ENCODE data around the gene STAC2.

The STAC2 gene

DNA sequence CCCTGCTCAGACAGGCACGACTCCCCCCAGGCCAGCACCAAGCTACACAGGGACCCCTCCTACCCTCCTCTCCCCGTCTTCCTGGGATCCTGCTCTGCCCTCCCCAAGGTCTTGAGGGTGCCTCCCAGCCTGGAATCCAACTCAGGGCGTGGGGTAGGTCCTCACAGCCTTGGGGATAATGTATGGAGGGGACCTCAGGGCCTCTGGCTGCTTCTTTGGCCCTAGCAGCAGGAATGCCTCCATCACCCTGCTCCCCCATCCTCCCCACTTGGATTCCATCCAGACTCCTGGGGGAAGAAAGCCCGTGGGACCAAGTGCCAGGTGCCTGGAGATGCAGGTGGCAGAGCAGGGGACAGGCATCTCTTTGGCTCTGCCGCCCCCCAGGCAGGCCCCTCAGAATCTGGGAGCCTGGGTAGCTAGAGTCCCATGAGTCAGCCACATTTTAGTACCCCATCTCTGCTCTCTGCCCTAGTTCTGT lies 10.7 kb upstream of the STAC2 start:
- H3K4me3 ChIP-seq (ENCODE audit: low read depth, low read length), result no peak overlapping the region
- TF ChIP-seq, protein P1, sequence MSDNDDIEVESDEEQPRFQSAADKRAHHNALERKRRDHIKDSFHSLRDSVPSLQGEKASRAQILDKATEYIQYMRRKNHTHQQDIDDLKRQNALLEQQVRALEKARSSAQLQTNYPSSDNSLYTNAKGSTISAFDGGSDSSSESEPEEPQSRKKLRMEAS (IDR thresholded peaks at IDR 0.05; ENCODE audit: low read depth, low read length), result no peak
- TF ChIP-seq CTCF (IDR thresholded peaks at IDR 0.05; ENCODE audit: low read depth, low read length) (no peak), POLR2A (IDR thresholded peaks at IDR 0.05; ENCODE audit: extremely low read depth, insufficient read length) (no peak), MYC (IDR thresholded peaks at IDR 0.05; ENCODE audit: low read depth, low read length) (no peak)
- no peak for DNase-seq (ENCODE audit: low read depth)

DNA sequence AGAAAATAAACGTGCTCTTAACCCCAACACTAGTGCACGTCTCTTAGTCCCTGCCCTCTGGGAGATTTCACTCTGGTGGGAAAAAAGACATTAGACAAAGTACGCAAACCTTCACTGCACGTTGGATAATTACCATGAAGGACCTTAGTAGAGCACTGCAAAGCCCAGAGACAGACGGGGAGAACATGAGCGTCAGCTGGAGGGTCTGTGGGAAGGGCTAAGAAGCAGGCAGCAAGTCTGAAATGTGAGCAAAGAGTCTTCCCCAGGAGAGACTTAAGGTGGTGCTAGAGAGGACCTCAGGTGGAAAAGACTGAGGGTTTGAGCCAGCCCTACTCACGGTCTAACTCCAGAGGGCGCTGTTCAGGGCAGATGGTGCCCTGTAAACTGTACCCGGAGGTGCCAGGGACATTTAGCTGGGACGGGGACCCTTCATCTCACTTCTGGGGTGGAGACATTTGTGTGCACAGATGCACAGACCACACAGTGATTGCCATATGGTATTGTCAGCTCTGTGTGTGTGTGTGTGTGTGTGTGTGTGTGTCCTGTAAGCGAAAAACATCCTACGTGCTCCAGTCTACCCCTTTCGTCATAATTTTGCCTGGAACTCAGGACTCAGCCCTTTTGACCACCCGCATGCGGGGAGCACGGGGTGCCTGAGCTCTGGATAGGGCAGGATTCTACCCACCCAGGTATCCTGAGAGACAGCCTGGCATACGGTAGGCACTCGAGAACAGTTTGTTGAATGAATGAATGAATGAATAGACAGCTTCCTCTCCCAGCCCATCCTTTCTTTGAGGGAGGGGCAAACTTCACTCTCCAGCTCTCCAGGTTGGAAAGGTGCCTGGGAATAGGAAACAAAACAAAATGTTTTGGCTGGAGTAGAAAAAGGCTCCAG lies 10.1 kb upstream of the STAC2 start:
- TF ChIP-seq POLR2A (IDR thresholded peaks at IDR 0.05; ENCODE audit: extremely low read depth, insufficient read length), result no peak
- peak; percentile 99 for TF ChIP-seq CTCF (IDR thresholded peaks at IDR 0.05; ENCODE audit: low read depth, low read length)
- TF ChIP-seq, protein P1 (IDR thresholded peaks at IDR 0.05; ENCODE audit: low read depth, low read length), result peak; percentile 55
- TF ChIP-seq MYC (IDR thresholded peaks at IDR 0.05; ENCODE audit: low read depth, low read length), result peak; percentile 40
- no peak overlapping the region for H3K4me3 ChIP-seq (ENCODE audit: low read depth, low read length)
- peak; percentile 91 for DNase-seq (ENCODE audit: low read depth)

DNA sequence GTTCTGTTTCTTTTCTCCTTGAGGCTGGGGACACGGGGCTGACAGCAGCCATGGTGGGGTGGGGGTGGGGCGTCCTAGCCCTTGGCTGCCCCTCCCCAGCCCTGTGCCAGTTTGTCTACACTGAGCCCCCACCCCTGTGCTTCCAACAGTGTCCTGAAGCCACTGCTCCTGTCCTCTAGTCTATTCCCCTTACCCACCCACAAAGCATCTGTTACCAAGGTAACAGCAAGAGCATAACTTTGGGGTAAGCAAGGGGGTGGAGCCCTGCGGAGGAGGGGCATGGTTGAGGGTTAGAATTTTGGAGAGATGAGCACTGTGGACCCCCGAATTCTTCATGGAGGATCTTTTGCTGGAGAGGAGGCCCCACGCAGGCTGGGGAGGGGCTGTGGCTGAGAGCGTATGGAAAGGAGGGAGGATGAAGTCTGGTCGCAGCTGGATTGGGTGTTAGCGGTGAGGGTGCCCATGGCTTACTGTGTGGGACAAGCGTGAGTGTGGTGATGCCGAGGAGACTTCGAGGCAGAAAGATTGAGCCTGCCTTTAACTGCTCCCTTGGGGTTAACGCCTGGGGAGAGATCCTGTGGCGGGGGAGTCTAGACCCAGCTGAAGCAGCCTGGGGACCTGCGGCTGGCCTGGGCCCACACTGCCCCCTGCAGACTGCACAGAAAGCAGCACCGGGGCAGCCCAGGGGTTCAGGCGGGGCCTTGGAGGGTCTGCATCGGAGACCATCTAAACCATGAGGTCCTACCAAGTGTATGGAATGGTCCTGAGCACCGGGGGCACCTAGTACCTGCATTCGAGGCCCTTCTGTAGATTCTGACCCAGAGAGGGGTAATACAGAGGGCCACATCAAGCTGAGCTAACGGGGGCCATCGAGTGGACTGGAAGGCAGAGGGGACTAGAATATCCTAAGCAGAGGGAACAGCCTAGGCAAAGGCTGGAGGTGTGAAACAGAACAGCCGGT lies 6.1 kb upstream of the STAC2 start:
- H3K4me3 ChIP-seq (ENCODE audit: low read depth, low read length), result no peak overlapping the region
- DNase-seq (ENCODE audit: low read depth), result peak; percentile 99
- TF ChIP-seq, protein P1 (IDR thresholded peaks at IDR 0.05; ENCODE audit: low read depth, low read length), result peak; percentile 71
- TF ChIP-seq POLR2A (IDR thresholded peaks at IDR 0.05; ENCODE audit: extremely low read depth, insufficient read length) (no peak), MYC (IDR thresholded peaks at IDR 0.05; ENCODE audit: low read depth, low read length) (peak; percentile 67), CTCF (IDR thresholded peaks at IDR 0.05; ENCODE audit: low read depth, low read length) (peak; percentile 92)

DNA sequence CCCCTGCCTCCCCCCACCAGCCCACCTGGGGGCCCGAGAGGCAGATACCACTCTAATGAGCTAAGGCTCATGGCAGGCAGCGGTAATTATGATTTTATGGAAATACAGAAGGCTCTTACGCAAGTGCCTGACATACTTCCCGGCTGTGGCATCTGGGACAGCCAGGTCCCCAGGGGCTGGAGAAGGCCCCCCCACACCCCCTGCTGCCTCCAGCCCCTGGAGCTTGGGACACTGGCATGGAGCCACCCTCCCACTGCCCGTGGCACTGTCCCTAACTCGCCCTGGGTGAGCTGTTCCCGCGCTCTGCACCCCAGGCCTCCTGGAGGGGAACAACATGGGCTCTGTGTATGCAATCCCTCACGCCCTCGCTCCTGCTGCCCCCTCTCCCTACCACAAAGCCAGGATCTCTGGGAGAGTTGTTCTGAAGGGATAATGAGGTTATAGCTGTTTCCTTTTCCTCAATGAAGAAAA lies 5.4 kb upstream of the STAC2 start:
- H3K4me3 ChIP-seq (ENCODE audit: low read depth, low read length), result no peak overlapping the region
- peak; percentile 50 for DNase-seq (ENCODE audit: low read depth)
- TF ChIP-seq POLR2A (IDR thresholded peaks at IDR 0.05; ENCODE audit: extremely low read depth, insufficient read length), result no peak
- TF ChIP-seq, protein P1 (IDR thresholded peaks at IDR 0.05; ENCODE audit: low read depth, low read length), result no peak
- TF ChIP-seq CTCF (IDR thresholded peaks at IDR 0.05; ENCODE audit: low read depth, low read length), result no peak
- no peak for TF ChIP-seq MYC (IDR thresholded peaks at IDR 0.05; ENCODE audit: low read depth, low read length)

DNA sequence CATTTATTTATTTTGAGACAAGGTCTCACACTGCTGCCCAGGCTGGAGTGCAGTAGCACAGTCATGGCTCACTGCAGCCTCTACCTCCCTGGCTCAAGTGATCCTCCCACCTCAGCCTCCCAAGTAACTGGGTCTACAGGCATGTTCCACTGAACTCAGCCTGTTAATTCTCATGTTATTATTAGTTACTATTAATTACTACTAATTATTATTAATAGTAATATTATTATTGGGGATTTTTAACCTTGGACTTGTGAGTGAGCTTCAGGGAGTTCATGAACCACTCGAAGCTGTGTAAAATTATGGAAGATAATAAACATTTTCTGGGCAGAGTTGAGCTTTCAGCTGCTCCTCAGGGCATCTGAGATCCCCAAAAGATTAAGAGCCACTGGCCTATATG lies 4.6 kb upstream of the STAC2 start:
- TF ChIP-seq POLR2A (IDR thresholded peaks at IDR 0.05; ENCODE audit: extremely low read depth, insufficient read length), result no peak
- TF ChIP-seq MYC (IDR thresholded peaks at IDR 0.05; ENCODE audit: low read depth, low read length), result no peak
- TF ChIP-seq CTCF (IDR thresholded peaks at IDR 0.05; ENCODE audit: low read depth, low read length), result no peak
- no peak for DNase-seq (ENCODE audit: low read depth)
- no peak overlapping the region for H3K4me3 ChIP-seq (ENCODE audit: low read depth, low read length)
